DOHH2 (cell line): ENCODE data around the gene UBE2V1.
"Not testable (repeated sequence)": the region's sequence is repeated elsewhere in the genome, so short reads cannot be mapped to it uniquely, and the experiment has no call there.

Source experiments
- H3F3A ChIP-seq: fragments of 200-600 bp; sonication (generic), shearing (Covaris generic); 2 replicates; pipeline ENCODE4 v1.6.0; 2016; ENCODE audit warnings: antibody characterized with exemption, mild to moderate bottlenecking; ENCODE audit not compliant: control insufficient read depth, insufficient read depth
- H3K27ac ChIP-seq: fragments of 200-600 bp; sonication (generic); 2 replicates; pipeline ENCODE4 v1.5.1; 2014; ENCODE audit warnings: low read depth, mild to moderate bottlenecking, low read length, moderate library complexity
- H3K27me3 ChIP-seq: fragments of 200-600 bp; sonication (generic); 2 replicates; pipeline ENCODE4 v1.6.1; 2014; ENCODE audit warnings: mild to moderate bottlenecking, low read length, mixed read lengths; ENCODE audit not compliant: control insufficient read depth
- H3K36me3 ChIP-seq: fragments of 200-600 bp; sonication (generic); 2 replicates; pipeline ENCODE4 v1.6.1; 2014; ENCODE audit warnings: mild to moderate bottlenecking, low read length, moderate library complexity, mixed read lengths; ENCODE audit not compliant: control insufficient read depth
- H3K4me1 ChIP-seq: fragments of 200-600 bp; sonication (generic); 2 replicates; pipeline ENCODE4 v1.6.1; 2014; ENCODE audit warnings: mild to moderate bottlenecking, low read length, mixed read lengths; ENCODE audit not compliant: control insufficient read depth
- H3K4me2 ChIP-seq: fragments of 200-600 bp; sonication (generic); 2 replicates; pipeline ENCODE4 v1.6.0; 2014; ENCODE audit warnings: mild to moderate bottlenecking, low read length, moderate library complexity
- H3K4me3 ChIP-seq: fragments of 200-600 bp; sonication (generic); 2 replicates; pipeline ENCODE4 v1.5.1; 2014; ENCODE audit warnings: mild to moderate bottlenecking, low read length, mixed read lengths
- H3K79me2 ChIP-seq: fragments of 200-600 bp; sonication (generic); 2 replicates; pipeline ENCODE4 v1.6.1; 2014; ENCODE audit warnings: mild to moderate bottlenecking, low read length, mixed read lengths; ENCODE audit not compliant: control insufficient read depth
- H3K9me2 ChIP-seq: fragments of 200-600 bp; sonication (generic); replicated peaks from 2 replicates; pipeline ENCODE4 v1.6.1; 2014; ENCODE audit warnings: mild to moderate bottlenecking, low read length, mixed read lengths; ENCODE audit not compliant: control insufficient read depth
- H3K9me3 ChIP-seq: fragments of 200-600 bp; sonication (generic); 2 replicates; pipeline ENCODE4 v1.6.1; 2014; ENCODE audit warnings: antibody characterized with exemption, low read length, mixed read lengths; ENCODE audit not compliant: control insufficient read depth, insufficient read depth
- H4K20me1 ChIP-seq: fragments of 200-600 bp; sonication (generic); 2 replicates; pipeline ENCODE4 v1.6.0; 2014; ENCODE audit warnings: low read depth, mild to moderate bottlenecking, antibody characterized with exemption, low read length, moderate library complexity; ENCODE audit not compliant: control insufficient read depth, insufficient read depth
- EZH2phosphoT487 ChIP-seq: fragments of 200-600 bp; sonication (generic); IDR thresholded peaks from 2 replicates; pipeline ENCODE4 v1.6.1; 2017; ENCODE audit warnings: borderline replicate concordance, mild to moderate bottlenecking, antibody characterized with exemption, low read length, moderate library complexity, mixed read lengths
- TF ChIP-seq, protein P1 (sequence below): fragments of 200-600 bp; sonication (generic); IDR thresholded peaks from one replicate; pipeline ENCODE4 v1.5.1; 2014; ENCODE audit warnings: antibody characterized with exemption, mild to moderate bottlenecking, low read depth, low read length; ENCODE audit not compliant: poor library complexity, severe bottlenecking

The UBE2V1 gene

DNA sequence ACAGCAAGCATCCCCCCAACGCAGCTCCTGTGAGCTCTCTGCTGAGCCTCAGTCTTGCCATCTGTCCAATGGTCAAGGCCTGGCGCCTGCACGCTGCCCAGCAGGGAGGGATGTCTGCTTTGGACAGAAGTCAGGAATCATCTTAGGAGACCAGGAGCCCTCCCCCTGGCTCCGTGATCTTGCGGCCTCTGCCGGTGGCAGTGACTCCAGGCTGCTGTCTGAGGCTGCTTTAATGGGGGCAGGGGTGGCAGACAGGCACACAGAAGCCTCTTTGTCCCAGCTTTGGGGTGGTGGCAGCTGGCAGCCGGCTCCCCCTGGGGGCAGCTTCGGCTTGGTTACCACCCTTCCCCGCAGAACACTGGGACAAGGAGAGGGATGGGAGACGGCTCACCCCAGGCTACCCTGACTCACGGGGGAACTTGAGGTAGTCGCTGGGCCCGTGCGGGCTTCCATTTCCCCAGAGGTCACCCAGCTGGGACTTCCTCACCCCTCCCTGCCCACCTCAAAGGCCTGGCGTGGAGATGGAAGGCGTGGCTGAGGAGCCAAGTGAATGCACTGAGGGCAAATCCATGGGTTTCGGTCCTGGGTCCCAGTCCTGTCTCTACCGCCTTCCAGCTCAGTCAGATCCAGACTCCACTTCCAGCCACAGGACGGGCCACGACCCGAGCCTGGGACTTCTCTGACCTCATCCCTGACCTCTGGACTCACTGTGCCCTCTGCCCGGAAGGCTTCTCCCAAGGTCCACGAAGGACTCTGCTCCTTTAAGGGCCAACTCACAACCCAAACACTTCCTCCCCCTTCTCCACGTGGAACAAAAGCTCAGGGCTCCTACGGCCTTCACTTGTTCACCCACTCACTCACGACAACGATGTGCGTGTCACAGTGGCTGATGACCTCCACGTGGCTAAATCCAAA, 25.8 kb upstream of the UBE2V1 start:
- H3K4me2 ChIP-seq = no peak overlapping the region

DNA sequence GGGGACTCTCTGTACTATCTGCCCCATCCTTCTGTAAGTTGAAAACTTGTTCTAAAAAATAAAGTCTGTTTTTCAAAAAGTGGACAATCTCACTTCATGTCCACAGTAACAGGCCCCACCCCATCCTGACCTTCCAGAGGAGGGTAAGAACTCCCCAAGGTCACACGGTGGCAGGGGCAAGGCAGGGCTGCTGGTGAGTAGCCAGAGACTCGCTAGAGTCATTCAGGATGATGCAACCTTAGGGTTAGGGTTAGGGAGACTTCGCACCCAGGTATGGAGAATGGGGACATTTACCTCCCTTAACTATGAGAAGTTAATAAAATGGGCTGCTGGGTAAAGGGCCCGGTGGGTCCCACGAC, 25.1 kb upstream of the UBE2V1 start:
- H3K27ac ChIP-seq = no peak overlapping the region

More for the DNA sequence above, 25.8 kb upstream of the UBE2V1 start:
- Histone ChIP-seq H3K27me3 (no peaks in the 10 kb centered on the region), H3F3A (no peaks in the 10 kb centered on the region), H3K79me2 (no peaks in the 10 kb centered on the region), H4K20me1 (no peaks in the 10 kb centered on the region), H3K9me2 (no peaks in the 10 kb centered on the region), H3K36me3 (peaks cover 28% of the 10 kb centered on the region), H3K4me3 (no peak overlapping the region), H3K9me3 (no peaks in the 10 kb centered on the region), H3K4me1 (no peaks in the 10 kb centered on the region), H3K27ac (no peak overlapping the region)
- no peak for TF ChIP-seq EZH2phosphoT487
- TF ChIP-seq, protein P1, sequence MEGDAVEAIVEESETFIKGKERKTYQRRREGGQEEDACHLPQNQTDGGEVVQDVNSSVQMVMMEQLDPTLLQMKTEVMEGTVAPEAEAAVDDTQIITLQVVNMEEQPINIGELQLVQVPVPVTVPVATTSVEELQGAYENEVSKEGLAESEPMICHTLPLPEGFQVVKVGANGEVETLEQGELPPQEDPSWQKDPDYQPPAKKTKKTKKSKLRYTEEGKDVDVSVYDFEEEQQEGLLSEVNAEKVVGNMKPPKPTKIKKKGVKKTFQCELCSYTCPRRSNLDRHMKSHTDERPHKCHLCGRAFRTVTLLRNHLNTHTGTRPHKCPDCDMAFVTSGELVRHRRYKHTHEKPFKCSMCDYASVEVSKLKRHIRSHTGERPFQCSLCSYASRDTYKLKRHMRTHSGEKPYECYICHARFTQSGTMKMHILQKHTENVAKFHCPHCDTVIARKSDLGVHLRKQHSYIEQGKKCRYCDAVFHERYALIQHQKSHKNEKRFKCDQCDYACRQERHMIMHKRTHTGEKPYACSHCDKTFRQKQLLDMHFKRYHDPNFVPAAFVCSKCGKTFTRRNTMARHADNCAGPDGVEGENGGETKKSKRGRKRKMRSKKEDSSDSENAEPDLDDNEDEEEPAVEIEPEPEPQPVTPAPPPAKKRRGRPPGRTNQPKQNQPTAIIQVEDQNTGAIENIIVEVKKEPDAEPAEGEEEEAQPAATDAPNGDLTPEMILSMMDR = no peak

DNA sequence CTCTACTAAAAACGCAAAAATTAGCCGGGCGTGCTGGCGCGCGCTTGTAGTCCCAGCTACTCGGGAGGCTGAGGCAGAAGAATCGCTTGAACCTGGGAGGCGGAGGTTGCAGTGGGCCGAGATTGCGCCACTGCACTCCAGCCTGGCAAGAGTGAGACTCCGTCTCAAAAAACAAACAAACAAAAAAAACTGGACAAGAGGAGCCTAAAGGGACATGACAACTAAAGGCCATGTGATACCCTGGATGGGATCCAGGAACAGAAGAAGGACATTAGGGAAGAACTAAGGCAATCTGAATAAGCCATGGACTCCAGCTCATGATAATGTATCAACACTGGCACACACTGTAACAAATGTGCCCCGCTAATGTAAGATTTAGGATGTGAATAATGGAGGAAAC, 24.8 kb upstream of the UBE2V1 start:
- H3K36me3 ChIP-seq = peaks cover 24% of the 10 kb centered on the region
- not testable (repeated sequence) for H3K4me1 ChIP-seq, H3K4me3 ChIP-seq, H3F3A ChIP-seq, H3K27ac ChIP-seq, H3K9me2 ChIP-seq, H3K79me2 ChIP-seq, H4K20me1 ChIP-seq, H3K4me2 ChIP-seq, H3K27me3 ChIP-seq, H3K9me3 ChIP-seq

More for the DNA sequence above, 25.1 kb upstream of the UBE2V1 start:
- no peaks in the 10 kb centered on the region for H3K79me2 ChIP-seq
- H3K4me2 ChIP-seq = no peak overlapping the region
- no peaks in the 10 kb centered on the region for H3F3A ChIP-seq
- H4K20me1 ChIP-seq = no peaks in the 10 kb centered on the region
- no peaks in the 10 kb centered on the region for H3K27me3 ChIP-seq
- TF ChIP-seq, protein P1 = no peak
- TF ChIP-seq EZH2phosphoT487 = no peak
- no peaks in the 10 kb centered on the region for H3K4me1 ChIP-seq
- no peaks in the 10 kb centered on the region for H3K9me2 ChIP-seq
- H3K4me3 ChIP-seq = no peak overlapping the region
- H3K9me3 ChIP-seq = no peaks in the 10 kb centered on the region
- peaks cover 25% of the 10 kb centered on the region for H3K36me3 ChIP-seq

DNA sequence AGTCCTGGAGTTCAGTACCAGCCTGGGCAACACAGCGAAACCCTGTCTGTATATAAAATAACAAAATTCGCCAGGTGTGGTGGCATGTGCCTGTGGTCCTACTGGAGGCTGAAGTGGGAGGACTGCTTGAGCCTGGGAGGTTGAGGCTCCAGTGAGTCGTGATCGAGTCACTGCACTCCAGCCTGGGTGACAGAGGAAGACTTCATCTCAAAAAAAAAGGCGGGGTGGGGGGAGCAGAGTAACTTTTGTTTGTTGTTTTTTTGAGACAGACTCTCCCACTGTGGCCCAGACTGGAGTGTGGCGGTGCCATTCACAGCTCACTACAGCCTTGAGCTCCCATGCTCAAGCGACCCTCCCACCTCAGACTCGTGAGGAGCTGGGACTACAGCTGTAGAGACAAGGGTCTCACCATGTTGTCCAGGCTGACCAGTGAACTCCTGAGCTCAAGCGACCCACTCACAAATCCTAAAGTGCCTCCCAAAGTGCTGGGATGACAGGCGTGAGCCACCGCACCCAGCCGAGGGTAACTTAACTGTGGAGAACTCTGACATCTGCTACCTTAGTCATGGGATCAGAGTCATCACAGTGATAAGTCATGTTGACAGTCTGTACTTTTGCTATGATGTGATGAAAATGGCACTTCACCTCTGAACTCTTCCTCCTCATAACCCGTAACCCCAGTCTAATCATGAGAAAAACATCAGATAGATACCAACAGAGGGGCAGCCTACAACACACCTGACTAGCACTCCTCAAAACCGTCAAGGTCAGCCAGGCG, 24.1 kb upstream of the UBE2V1 start:
- H3K27me3 ChIP-seq = no peaks in the 10 kb centered on the region
- no peaks in the 10 kb centered on the region for H3K9me3 ChIP-seq
- no peak for TF ChIP-seq EZH2phosphoT487
- TF ChIP-seq, protein P1 = no peak
- H3K79me2 ChIP-seq = no peaks in the 10 kb centered on the region
- no peak overlapping the region for H3K4me2 ChIP-seq
- no peak overlapping the region for H3K4me3 ChIP-seq
- no peaks in the 10 kb centered on the region for H3F3A ChIP-seq
- no peaks in the 10 kb centered on the region for H4K20me1 ChIP-seq
- H3K4me1 ChIP-seq = no peaks in the 10 kb centered on the region
- no peaks in the 10 kb centered on the region for H3K9me2 ChIP-seq
- H3K27ac ChIP-seq = no peak overlapping the region
- peaks cover 23% of the 10 kb centered on the region for H3K36me3 ChIP-seq

DNA sequence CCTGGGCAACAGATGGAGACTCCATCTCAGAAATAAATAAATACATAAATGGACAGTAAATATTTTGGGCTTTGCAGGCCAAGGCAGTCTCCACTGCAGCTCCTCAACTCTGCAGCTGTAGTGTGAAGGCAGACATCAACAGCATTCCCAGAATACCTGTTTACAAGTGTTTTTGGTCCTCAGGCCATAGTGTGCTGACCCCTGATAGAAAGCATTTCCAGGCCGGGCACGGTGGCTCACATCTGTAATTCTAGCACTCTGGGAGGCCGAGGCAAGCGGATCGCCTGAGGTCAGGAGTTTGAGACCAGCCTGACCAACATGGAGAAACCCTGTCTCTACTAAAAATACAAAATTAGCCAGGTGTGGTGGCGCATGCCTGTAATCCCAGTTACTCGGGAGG, 22.2 kb upstream of the UBE2V1 start:
- H3K4me3 ChIP-seq, H3K27me3 ChIP-seq, H3K4me1 ChIP-seq, H3K9me2 ChIP-seq, H3K27ac ChIP-seq, H4K20me1 ChIP-seq, H3K9me3 ChIP-seq, H3F3A ChIP-seq, H3K79me2 ChIP-seq, H3K4me2 ChIP-seq: not testable (repeated sequence)
- peaks cover 14% of the 10 kb centered on the region for H3K36me3 ChIP-seq
